ENCODE measurements around the gene VSIG4. TPM values are rescaled to one million over a fixed set of nuclear protein-coding genes. Genes with fewer than 3 reads are reported as not detected.

The VSIG4 gene
- total RNA-seq, 1 donor from 2014 or later, result 37.1 TPM

GRCh38 chrX:66049056-66049455, 9.2 kb upstream of the VSIG4 start:
- Histone ChIP-seq H3K9ac (ENCODE audit: low read depth in 1 of 3, low read length in 3 of 3) (no peak overlapping the region), H3K36me3 (ENCODE audit: control insufficient read depth in 3 of 3, insufficient read depth in 3 of 3, low read length in 3 of 3) (no peaks in the 10 kb centered on the region), H3K27ac (ENCODE audit: low read depth, low read length) (no peak overlapping the region), H3K4me1 (ENCODE audit: control insufficient read depth in 3 of 3, insufficient read depth in 3 of 3, low read length in 3 of 3) (no peaks in the 10 kb centered on the region), H3K27me3 (ENCODE audit: control insufficient read depth in 3 of 3, insufficient read depth in 3 of 3, low read length in 3 of 3) (no peaks in the 10 kb centered on the region), H3K4me3 (ENCODE audit: low read length in 3 of 3) (no peak overlapping the region), H3K9me3 (ENCODE audit: control insufficient read depth in 3 of 3, low read length in 3 of 3) (no peaks in the 10 kb centered on the region)

DNA sequence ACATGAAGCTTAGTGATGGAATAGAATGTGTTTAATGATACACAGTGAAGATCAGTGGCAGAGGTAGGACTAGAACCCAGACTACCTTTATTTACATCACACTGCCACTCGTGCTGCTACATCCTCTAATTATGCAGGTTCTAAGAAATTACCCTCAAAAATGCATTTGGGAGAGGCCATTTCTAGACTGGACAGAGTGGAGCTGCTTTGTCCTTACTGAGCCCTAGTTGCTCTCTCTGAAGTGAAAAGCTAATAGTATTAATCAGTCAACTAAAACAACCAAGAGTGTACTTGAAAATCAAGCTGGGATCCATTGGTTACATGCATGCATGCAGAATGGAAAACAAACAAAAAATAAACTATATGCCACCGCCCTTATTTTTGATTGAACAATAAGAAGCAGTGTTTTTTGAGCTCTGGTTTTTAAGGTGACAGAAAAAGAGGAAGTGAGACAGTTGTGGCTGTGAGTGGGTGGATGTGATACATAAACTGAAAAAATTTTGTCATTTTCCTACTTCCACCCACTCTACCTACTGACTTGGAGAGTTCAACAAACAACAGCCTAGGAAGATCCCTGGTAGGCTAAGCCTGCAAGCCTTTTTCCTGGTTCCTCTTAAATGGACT, 6.8 kb upstream of the VSIG4 start:
- Histone ChIP-seq H3K27ac (ENCODE audit: low read depth, low read length) (no peak overlapping the region), H3K4me1 (ENCODE audit: control insufficient read depth in 3 of 3, insufficient read depth in 3 of 3, low read length in 3 of 3) (no peaks in the 10 kb centered on the region)

DNA sequence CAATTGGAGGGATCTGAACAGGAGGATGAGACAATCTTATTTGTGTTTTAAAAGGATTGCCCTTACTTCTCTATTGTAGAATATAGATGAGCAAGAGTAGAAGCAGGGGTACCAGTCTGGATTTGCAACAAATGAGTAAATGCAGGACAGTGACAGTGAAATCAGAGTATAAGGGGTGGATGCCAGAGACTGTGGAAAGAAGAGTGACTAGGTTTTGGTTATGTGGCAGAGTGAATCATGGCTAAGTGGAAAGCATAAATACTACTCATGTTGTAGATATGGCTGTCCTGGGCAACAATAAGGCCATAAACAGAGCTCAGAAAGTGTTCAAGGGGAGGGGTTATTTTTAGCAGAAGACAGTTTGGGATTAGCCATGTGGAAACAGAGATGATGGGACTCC, 6.0 kb upstream of the VSIG4 start:
- H3K4me1 ChIP-seq (ENCODE audit: control insufficient read depth in 3 of 3, insufficient read depth in 3 of 3, low read length in 3 of 3), result no peaks in the 10 kb centered on the region
- H3K9ac ChIP-seq (ENCODE audit: low read depth in 1 of 3, low read length in 3 of 3), result no peak overlapping the region
- no peak overlapping the region for H3K4me3 ChIP-seq (ENCODE audit: low read length in 3 of 3)
- H3K27ac ChIP-seq (ENCODE audit: low read depth, low read length), result no peak overlapping the region
- no peaks in the 10 kb centered on the region for H3K36me3 ChIP-seq (ENCODE audit: control insufficient read depth in 3 of 3, insufficient read depth in 3 of 3, low read length in 3 of 3)
- no peaks in the 10 kb centered on the region for H3K9me3 ChIP-seq (ENCODE audit: control insufficient read depth in 3 of 3, low read length in 3 of 3)
- H3K27me3 ChIP-seq (ENCODE audit: control insufficient read depth in 3 of 3, insufficient read depth in 3 of 3, low read length in 3 of 3), result peaks cover 0 to 6% (median 0%) of the 10 kb centered on the region in 3 donors

More for the DNA sequence above, 6.8 kb upstream of the VSIG4 start:
- H3K27me3 ChIP-seq (ENCODE audit: control insufficient read depth in 3 of 3, insufficient read depth in 3 of 3, low read length in 3 of 3), result peaks cover 0 to 4% (median 0%) of the 10 kb centered on the region in 3 donors
- no peaks in the 10 kb centered on the region for H3K9me3 ChIP-seq (ENCODE audit: control insufficient read depth in 3 of 3, low read length in 3 of 3)
- H3K9ac ChIP-seq (ENCODE audit: low read depth in 1 of 3, low read length in 3 of 3), result no peak overlapping the region
- H3K4me3 ChIP-seq (ENCODE audit: low read length in 3 of 3), result no peak overlapping the region
- no peaks in the 10 kb centered on the region for H3K36me3 ChIP-seq (ENCODE audit: control insufficient read depth in 3 of 3, insufficient read depth in 3 of 3, low read length in 3 of 3)

DNA sequence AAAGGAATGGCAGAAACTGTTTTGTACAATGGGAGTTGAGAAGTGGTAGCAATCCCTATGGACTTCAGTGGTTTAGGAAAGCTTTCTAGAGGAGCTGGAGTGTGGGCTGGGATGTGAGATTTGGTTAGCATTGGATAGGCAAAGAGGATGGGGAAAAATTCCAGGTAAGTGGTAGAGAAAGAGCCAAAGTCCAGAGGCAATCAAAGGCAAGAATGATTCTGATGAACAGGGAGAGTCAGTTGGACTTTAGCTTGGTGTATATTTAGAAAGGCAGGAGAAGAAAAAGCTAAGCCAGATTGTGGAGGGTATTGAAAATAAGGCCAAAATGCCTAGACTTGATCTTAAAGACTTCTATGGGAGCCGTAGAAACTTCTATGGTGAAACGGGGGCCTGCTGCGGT, 3.7 kb upstream of the VSIG4 start:
- no peaks in the 10 kb centered on the region for H3K4me1 ChIP-seq (ENCODE audit: control insufficient read depth in 3 of 3, insufficient read depth in 3 of 3, low read length in 3 of 3)
- H3K9ac ChIP-seq (ENCODE audit: low read depth in 1 of 3, low read length in 3 of 3), result no peak overlapping the region
- H3K4me3 ChIP-seq (ENCODE audit: low read length in 3 of 3), result no peak overlapping the region
- peaks cover 0 to 6% (median 0%) of the 10 kb centered on the region in 3 donors for H3K27me3 ChIP-seq (ENCODE audit: control insufficient read depth in 3 of 3, insufficient read depth in 3 of 3, low read length in 3 of 3)
- H3K36me3 ChIP-seq (ENCODE audit: control insufficient read depth in 3 of 3, insufficient read depth in 3 of 3, low read length in 3 of 3), result no peaks in the 10 kb centered on the region
- H3K9me3 ChIP-seq (ENCODE audit: control insufficient read depth in 3 of 3, low read length in 3 of 3), result no peaks in the 10 kb centered on the region
- no peak overlapping the region for H3K27ac ChIP-seq (ENCODE audit: low read depth, low read length)

DNA sequence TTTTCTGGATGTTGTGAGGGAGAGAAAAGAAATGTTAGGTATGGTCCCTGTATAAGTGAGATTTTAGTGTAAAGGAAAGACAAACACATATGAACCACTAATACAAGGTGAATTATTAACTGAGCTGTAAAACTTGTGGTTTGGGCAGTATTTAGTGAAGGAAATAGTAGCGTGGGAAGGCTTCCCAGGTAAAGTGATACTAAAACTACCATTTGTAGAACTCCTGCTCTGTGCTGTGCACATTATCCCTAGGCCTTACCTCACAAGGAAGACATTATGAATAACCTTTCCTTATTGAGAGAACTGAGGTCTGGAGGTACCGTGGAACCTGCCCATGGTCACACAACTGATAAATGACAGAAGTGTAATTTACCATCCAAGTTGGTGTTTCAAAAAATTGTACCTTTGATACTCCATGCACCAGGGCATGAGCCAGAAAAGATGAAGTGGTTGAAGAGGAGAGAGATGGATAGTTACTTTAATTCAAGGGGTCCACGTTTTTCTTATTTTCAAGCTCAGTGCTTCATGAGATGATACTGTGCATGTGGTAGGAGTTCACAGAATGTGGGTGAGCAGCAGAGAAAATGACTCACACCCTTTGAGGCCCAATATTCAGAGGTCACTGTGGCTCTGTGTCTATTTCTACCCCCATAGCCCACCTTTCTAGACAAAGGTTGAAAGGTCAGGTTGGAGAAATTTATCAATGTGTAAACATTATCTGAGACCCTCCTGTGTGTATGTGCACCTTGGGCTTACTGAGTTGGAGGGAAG, 2.6 kb upstream of the VSIG4 start:
- H3K27me3 ChIP-seq (ENCODE audit: control insufficient read depth in 3 of 3, insufficient read depth in 3 of 3, low read length in 3 of 3), result peaks cover 0 to 6% (median 0%) of the 10 kb centered on the region in 3 donors
- H3K27ac ChIP-seq (ENCODE audit: low read depth, low read length), result no peak overlapping the region
- no peaks in the 10 kb centered on the region for H3K4me1 ChIP-seq (ENCODE audit: control insufficient read depth in 3 of 3, insufficient read depth in 3 of 3, low read length in 3 of 3)
- H3K36me3 ChIP-seq (ENCODE audit: control insufficient read depth in 3 of 3, insufficient read depth in 3 of 3, low read length in 3 of 3), result no peaks in the 10 kb centered on the region
- H3K4me3 ChIP-seq (ENCODE audit: low read length in 3 of 3), result no peak overlapping the region
- no peaks in the 10 kb centered on the region for H3K9me3 ChIP-seq (ENCODE audit: control insufficient read depth in 3 of 3, low read length in 3 of 3)
- H3K9ac ChIP-seq (ENCODE audit: low read depth in 1 of 3, low read length in 3 of 3), result no peak overlapping the region

DNA sequence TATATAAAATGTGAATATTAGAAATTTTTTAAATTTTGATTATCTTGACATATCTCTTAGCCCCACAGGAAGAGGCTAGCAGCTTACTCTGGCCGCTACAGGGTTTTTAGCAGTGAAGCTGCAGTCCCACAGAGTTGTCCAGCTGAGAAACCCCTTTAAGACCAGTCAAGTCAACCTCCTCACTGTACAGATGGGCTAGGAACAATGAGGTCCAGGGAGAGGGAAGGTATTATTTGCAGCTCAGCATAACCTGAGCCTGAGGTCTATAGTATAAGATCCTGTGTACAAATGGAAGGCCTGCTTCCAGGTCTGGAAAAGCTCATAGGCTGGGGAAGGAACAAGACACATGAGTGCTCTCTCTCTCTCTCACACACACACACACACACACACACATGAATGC, 1.8 kb downstream of the VSIG4 start:
- Histone ChIP-seq H3K36me3 (ENCODE audit: control insufficient read depth in 3 of 3, insufficient read depth in 3 of 3, low read length in 3 of 3) (no peaks in the 10 kb centered on the region), H3K9ac (ENCODE audit: low read depth in 1 of 3, low read length in 3 of 3) (no peak overlapping the region), H3K4me3 (ENCODE audit: low read length in 3 of 3) (no peak overlapping the region), H3K27ac (ENCODE audit: low read depth, low read length) (no peak overlapping the region), H3K9me3 (ENCODE audit: control insufficient read depth in 3 of 3, low read length in 3 of 3) (no peaks in the 10 kb centered on the region), H3K4me1 (ENCODE audit: control insufficient read depth in 3 of 3, insufficient read depth in 3 of 3, low read length in 3 of 3) (no peaks in the 10 kb centered on the region), H3K27me3 (ENCODE audit: control insufficient read depth in 3 of 3, insufficient read depth in 3 of 3, low read length in 3 of 3) (peaks cover 0 to 6% (median 0%) of the 10 kb centered on the region in 3 donors)

DNA sequence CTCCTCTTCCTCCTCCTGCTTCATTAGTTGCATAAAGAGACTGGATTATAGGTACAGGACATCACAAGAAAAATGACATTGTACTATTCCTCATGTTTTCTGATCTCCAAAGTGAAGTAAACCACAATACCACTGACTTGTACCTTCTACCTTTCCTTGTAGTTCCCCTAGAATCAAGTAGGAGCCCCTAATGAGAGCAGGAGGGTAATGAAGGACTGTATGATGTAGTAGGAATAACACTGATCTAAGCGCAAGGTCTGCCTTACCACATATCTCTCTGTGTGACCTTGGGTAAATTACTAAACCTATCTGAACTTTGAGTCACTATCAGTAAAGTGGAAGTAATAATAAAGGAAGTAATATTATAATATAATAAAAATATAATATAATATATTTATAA, 3.6 kb downstream of the VSIG4 start:
- Histone ChIP-seq H3K36me3 (ENCODE audit: control insufficient read depth in 3 of 3, insufficient read depth in 3 of 3, low read length in 3 of 3) (no peaks in the 10 kb centered on the region), H3K27me3 (ENCODE audit: control insufficient read depth in 3 of 3, insufficient read depth in 3 of 3, low read length in 3 of 3) (peaks cover 0 to 2% (median 0%) of the 10 kb centered on the region in 3 donors), H3K9ac (ENCODE audit: low read depth in 1 of 3, low read length in 3 of 3) (no peak overlapping the region), H3K4me3 (ENCODE audit: low read length in 3 of 3) (no peak overlapping the region), H3K27ac (ENCODE audit: low read depth, low read length) (no peak overlapping the region), H3K4me1 (ENCODE audit: control insufficient read depth in 3 of 3, insufficient read depth in 3 of 3, low read length in 3 of 3) (no peaks in the 10 kb centered on the region), H3K9me3 (ENCODE audit: control insufficient read depth in 3 of 3, low read length in 3 of 3) (no peaks in the 10 kb centered on the region)

GRCh38 chrX:66035667-66036066, 4.2 kb downstream of the VSIG4 start:
- Histone ChIP-seq H3K9me3 (ENCODE audit: control insufficient read depth in 3 of 3, low read length in 3 of 3) (no peaks in the 10 kb centered on the region), H3K27me3 (ENCODE audit: control insufficient read depth in 3 of 3, insufficient read depth in 3 of 3, low read length in 3 of 3) (no peaks in the 10 kb centered on the region), H3K27ac (ENCODE audit: low read depth, low read length) (no peak overlapping the region), H3K9ac (ENCODE audit: low read depth in 1 of 3, low read length in 3 of 3) (no peak overlapping the region), H3K36me3 (ENCODE audit: control insufficient read depth in 3 of 3, insufficient read depth in 3 of 3, low read length in 3 of 3) (no peaks in the 10 kb centered on the region), H3K4me1 (ENCODE audit: control insufficient read depth in 3 of 3, insufficient read depth in 3 of 3, low read length in 3 of 3) (no peaks in the 10 kb centered on the region), H3K4me3 (ENCODE audit: low read length in 3 of 3) (no peak overlapping the region)

DNA sequence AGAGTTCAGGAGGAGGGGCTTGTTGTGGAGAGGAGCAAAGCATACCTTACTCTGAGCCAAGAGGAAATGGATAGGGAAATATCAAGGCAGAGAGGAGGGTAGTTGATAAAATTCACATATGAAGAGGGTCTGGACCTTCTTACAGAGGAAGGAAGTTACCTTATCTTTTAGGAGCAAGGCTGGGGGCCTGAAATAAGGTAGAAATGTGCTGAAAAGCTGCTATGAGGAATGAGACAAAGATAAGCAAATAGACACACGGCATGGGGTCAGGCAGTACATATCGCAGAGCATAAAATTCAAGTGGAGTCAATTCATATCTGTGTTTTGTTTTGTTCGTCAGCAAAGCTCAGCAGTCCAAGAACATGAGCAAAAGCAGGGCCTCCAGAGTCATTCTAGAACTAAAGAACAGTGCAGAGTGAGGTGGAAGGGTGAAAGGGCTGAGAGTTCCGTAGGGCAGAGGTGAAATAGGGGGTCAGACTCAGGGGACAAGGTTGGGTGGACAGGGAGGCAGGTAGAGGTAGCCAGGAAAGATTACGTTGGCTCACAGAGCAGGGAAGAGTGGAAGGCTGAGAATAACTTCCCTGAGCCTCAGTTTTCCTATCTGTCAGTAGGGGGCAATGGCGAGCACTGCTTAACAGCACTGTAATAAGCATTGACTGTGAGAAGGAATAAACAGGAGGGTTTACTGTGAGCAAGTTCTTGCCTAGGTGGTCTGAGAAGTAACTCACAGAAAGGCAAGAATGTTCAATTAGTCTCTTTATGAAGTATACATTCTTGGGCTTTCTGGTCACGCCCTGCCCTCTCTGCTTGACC, 9.2 kb downstream of the VSIG4 start:
- H3K9ac ChIP-seq (ENCODE audit: low read depth in 1 of 3, low read length in 3 of 3), result no peak overlapping the region
- no peaks in the 10 kb centered on the region for H3K4me1 ChIP-seq (ENCODE audit: control insufficient read depth in 3 of 3, insufficient read depth in 3 of 3, low read length in 3 of 3)
- no peaks in the 10 kb centered on the region for H3K9me3 ChIP-seq (ENCODE audit: control insufficient read depth in 3 of 3, low read length in 3 of 3)
- no peak overlapping the region for H3K27ac ChIP-seq (ENCODE audit: low read depth, low read length)
- H3K27me3 ChIP-seq (ENCODE audit: control insufficient read depth in 3 of 3, insufficient read depth in 3 of 3, low read length in 3 of 3), result no peaks in the 10 kb centered on the region
- H3K4me3 ChIP-seq (ENCODE audit: low read length in 3 of 3), result no peak overlapping the region
- no peaks in the 10 kb centered on the region for H3K36me3 ChIP-seq (ENCODE audit: control insufficient read depth in 3 of 3, insufficient read depth in 3 of 3, low read length in 3 of 3)

DNA sequence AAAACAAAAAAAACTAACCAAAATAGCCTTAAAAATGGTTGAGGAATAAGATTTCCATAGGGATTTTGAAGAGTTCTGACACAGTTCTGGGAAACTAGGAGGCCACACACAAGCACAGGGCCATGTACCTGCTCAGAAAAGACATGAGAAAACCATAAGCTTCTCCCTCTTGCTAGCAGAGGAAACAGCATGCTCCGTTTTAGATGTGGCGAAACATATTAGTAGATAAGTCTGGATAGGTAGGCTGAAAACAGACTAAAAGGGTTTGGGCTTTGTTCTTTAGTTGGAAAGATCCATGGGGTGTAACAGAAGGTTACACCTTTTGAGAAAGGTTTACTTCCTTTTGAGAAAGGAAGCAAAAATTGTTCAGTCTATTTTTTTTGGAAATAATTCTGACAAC, 10.9 kb downstream of the VSIG4 start:
- H3K36me3 ChIP-seq (ENCODE audit: control insufficient read depth in 3 of 3, insufficient read depth in 3 of 3, low read length in 3 of 3), result no peaks in the 10 kb centered on the region
- H3K9ac ChIP-seq (ENCODE audit: low read depth in 1 of 3, low read length in 3 of 3), result no peak overlapping the region
- H3K4me3 ChIP-seq (ENCODE audit: low read length in 3 of 3), result no peak overlapping the region
- H3K27me3 ChIP-seq (ENCODE audit: control insufficient read depth in 3 of 3, insufficient read depth in 3 of 3, low read length in 3 of 3), result no peaks in the 10 kb centered on the region
- H3K4me1 ChIP-seq (ENCODE audit: control insufficient read depth in 3 of 3, insufficient read depth in 3 of 3, low read length in 3 of 3), result no peaks in the 10 kb centered on the region
- H3K27ac ChIP-seq (ENCODE audit: low read depth, low read length), result no peak overlapping the region
- H3K9me3 ChIP-seq (ENCODE audit: control insufficient read depth in 3 of 3, low read length in 3 of 3), result no peaks in the 10 kb centered on the region
